GM18861 (cell line): ENCODE data around the gene RASSF3.

Source experiments
- ATAC-seq: cut with Tn5 transposase; IDR thresholded peaks from one replicate; pipeline ENCODE4 v1.9.1; 2021; ENCODE audit not compliant: unreplicated experiment

RASSF3 gene

GRCh38 chr12:64669270-64669842, 59.1 kb downstream of the RASSF3 start:
- peak; percentile 68 for ATAC-seq

- no peak for ATAC-seq
These were observed 59.7 kb downstream of the RASSF3 start for GRCh38 chr12:64670019-64670418.

GRCh38 chr12:64670919-64671639, 60.8 kb downstream of the RASSF3 start:
- ATAC-seq: no peak

- no peak for ATAC-seq
These were observed 61.4 kb downstream of the RASSF3 start for GRCh38 chr12:64671681-64672080.

- no peak for ATAC-seq
These were observed 62.7 kb downstream of the RASSF3 start for GRCh38 chr12:64672925-64673409.

GRCh38 chr12:64673490-64674169, 63.3 kb downstream of the RASSF3 start:
- no peak for ATAC-seq

GRCh38 chr12:64674367-64674922, 64.2 kb downstream of the RASSF3 start:
- ATAC-seq: no peak

GRCh38 chr12:64675795-64676194, 65.5 kb downstream of the RASSF3 start:
- ATAC-seq: no peak

- no peak for ATAC-seq
These were observed 68.0 kb downstream of the RASSF3 start for GRCh38 chr12:64678248-64678647.

- no peak for ATAC-seq
These were observed 68.5 kb downstream of the RASSF3 start for GRCh38 chr12:64678835-64679234.

- ATAC-seq: no peak
These were observed 69.2 kb downstream of the RASSF3 start for GRCh38 chr12:64679487-64680001.

GRCh38 chr12:64680235-64680634, 69.9 kb downstream of the RASSF3 start:
- no peak for ATAC-seq

GRCh38 chr12:64681200-64682052, 71.1 kb downstream of the RASSF3 start:
- no peak for ATAC-seq

- no peak for ATAC-seq
These were observed 72.4 kb downstream of the RASSF3 start for GRCh38 chr12:64682572-64683277.

- no peak for ATAC-seq
These were observed 73.7 kb downstream of the RASSF3 start for GRCh38 chr12:64683816-64684543.

- ATAC-seq: no peak
These were observed 74.8 kb downstream of the RASSF3 start for GRCh38 chr12:64685050-64685449.

- ATAC-seq: no peak
These were observed 75.3 kb downstream of the RASSF3 start for GRCh38 chr12:64685605-64686004.

GRCh38 chr12:64687816-64688215, 77.5 kb downstream of the RASSF3 start:
- ATAC-seq: no peak

GRCh38 chr12:64688219-64688618, 77.9 kb downstream of the RASSF3 start:
- no peak for ATAC-seq
